WERI-Rb-1 (cell line): ENCODE data around the gene ZFP3.
"Not testable (repeated sequence)": the region's sequence is repeated elsewhere in the genome, so short reads cannot be mapped to it uniquely, and the experiment has no call there.

Experiments used
- DNase-seq: peaks from one replicate; pipeline ENCODE4 v3.0.0-alpha.2; 2020
- H3K27ac ChIP-seq: fragments of 250-450 bp; sonication (Bioruptor Pico); 2 replicates; pipeline ENCODE4 v1.5.1; 2020; ENCODE audit warnings: mild to moderate bottlenecking, moderate library complexity
- H3K27me3 ChIP-seq: fragments of 250-450 bp; sonication (Bioruptor Pico); 2 replicates; pipeline ENCODE4 v1.5.1; 2021; ENCODE audit warnings: mild to moderate bottlenecking, low read depth, moderate library complexity; ENCODE audit not compliant: insufficient read depth, severe bottlenecking
- H3K36me3 ChIP-seq: fragments of 250-450 bp; sonication (Bioruptor Pico); 2 replicates; pipeline ENCODE4 v1.5.1; 2020; ENCODE audit warnings: mild to moderate bottlenecking, moderate library complexity
- H3K4me3 ChIP-seq: 2 replicates; pipeline ENCODE4 v1.5.1; 2011; ENCODE audit warnings: low read depth, mild to moderate bottlenecking, control low read depth, low read length
- H3K9me3 ChIP-seq: fragments of 250-450 bp; sonication (Bioruptor Pico); 2 replicates; pipeline ENCODE4 v1.5.1; 2021; ENCODE audit warnings: mild to moderate bottlenecking, moderate library complexity; ENCODE audit not compliant: severe bottlenecking
- CTCF ChIP-seq: IDR thresholded peaks from 2 replicates; pipeline ENCODE4 v1.5.1; 2011; ENCODE audit warnings: low read depth, mild to moderate bottlenecking, control low read depth, inconsistent platforms, low read length

The ZFP3 gene

DNA sequence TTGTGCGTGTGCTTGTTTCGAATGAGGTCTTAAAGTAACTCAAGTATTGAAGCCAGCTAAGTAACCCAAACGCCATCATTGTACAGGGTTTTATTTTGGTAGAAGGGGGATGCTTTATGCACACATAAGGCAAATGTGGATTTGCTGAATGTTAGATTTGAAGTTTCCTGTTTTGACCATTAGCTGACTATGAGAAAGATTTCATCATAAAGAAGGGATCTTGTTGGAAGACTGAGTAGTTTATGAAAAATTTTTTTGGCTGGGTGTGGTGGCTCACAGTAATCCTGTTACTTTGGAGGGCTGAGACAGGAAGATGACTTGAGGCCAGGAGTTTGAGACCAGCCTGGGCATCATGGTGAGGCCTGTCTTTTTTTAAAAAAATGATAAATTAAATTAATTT is 10.0 kb upstream of the ZFP3 start:
- Histone ChIP-seq H3K27me3 (no peaks in the 10 kb centered on the region), H3K27ac (no peak overlapping the region), H3K36me3 (no peaks in the 10 kb centered on the region), H3K9me3 (no peaks in the 10 kb centered on the region), H3K4me3 (no peak overlapping the region)
- TF ChIP-seq CTCF, result no peak
- no peak for DNase-seq

DNA sequence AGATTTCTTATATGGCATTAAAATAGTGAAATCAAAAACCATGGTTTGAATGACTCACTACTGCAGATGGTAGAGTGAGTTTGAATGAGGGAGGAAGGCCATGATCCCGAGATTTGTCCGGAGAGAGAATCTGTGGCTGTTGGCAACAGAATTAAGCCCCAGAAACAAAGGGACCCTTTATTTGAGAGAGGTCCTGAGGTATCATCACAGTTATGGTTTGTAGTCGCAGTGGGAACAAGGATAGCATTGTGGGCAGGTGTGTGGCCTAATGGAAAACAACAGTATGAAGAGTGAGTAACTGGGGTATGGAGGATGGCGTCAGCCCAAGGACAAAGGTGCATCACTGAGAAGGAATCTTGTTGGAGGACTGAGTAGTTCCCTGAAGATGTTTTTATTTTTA is 8.5 kb upstream of the ZFP3 start:
- no peak for TF ChIP-seq CTCF
- Histone ChIP-seq H3K27me3 (no peaks in the 10 kb centered on the region), H3K27ac (no peak overlapping the region), H3K36me3 (no peaks in the 10 kb centered on the region), H3K4me3 (no peak overlapping the region), H3K9me3 (no peaks in the 10 kb centered on the region)
- no peak for DNase-seq

- H3K27me3 ChIP-seq, DNase-seq, H3K9me3 ChIP-seq, H3K36me3 ChIP-seq, H3K4me3 ChIP-seq: not testable (repeated sequence)
- H3K27ac ChIP-seq, result peak overlapping the region; percentile 65
Observed at GRCh38 chr17:5075472-5075871, 2.8 kb upstream of the ZFP3 start.

GRCh38 chr17:5077275-5077674 is 992 bp upstream of the ZFP3 start:
- H3K9me3 ChIP-seq, H3K36me3 ChIP-seq, H3K27me3 ChIP-seq, DNase-seq: not testable (repeated sequence)
- H3K4me3 ChIP-seq, result peak overlapping the region; percentile 83
- peak overlapping the region; percentile 92 for H3K27ac ChIP-seq

DNA sequence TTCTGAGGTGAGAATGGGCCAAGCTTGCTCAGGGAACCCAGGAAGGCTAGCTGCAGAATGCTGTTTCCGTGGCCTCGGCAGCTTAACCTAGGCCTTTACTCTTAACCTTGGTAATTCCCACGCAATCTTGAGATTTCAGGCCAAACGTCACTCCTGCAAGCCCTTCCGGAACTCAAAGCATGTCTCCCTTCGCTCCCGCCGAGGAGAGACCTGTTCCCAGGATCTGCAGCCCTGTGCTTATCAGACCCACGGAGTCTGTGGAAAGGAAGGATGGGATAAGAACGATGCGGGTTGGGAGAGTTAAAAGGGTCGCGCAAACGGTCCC is 524 bp upstream of the ZFP3 start:
- Histone ChIP-seq H3K9me3 (peaks cover 5% of the 10 kb centered on the region), H3K27me3 (no peaks in the 10 kb centered on the region), H3K27ac (peak overlapping the region; percentile 92), H3K36me3 (peaks cover 3% of the 10 kb centered on the region), H3K4me3 (peak overlapping the region; percentile 83)
- DNase-seq, result no peak
- no peak for TF ChIP-seq CTCF

DNA sequence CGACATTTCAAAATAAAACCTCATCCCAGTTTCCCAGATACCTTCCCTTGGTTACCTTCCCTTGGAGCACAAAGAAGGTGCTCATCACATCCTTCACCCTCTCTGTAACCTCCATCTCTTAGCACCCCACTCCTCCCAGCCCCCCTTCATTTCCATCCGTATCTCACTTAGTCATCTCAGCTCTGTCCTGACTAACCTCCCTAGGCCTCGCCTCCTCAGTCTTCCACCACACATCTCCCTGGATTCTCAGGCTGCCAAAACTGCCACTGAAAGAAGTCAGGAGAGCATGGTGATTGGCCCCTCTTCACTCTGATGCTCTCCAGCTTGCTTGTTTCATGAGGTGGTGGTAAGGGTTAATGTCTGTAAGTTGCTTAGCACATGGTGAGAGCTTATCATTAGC is 2.3 kb downstream of the ZFP3 start:
- DNase-seq, result no peak
- no peaks in the 10 kb centered on the region for H3K27me3 ChIP-seq
- H3K4me3 ChIP-seq, result no peak overlapping the region
- peaks cover 13% of the 10 kb centered on the region for H3K36me3 ChIP-seq
- H3K27ac ChIP-seq, result no peak overlapping the region
- H3K9me3 ChIP-seq, result peaks cover 5% of the 10 kb centered on the region
- TF ChIP-seq CTCF, result no peak

DNA sequence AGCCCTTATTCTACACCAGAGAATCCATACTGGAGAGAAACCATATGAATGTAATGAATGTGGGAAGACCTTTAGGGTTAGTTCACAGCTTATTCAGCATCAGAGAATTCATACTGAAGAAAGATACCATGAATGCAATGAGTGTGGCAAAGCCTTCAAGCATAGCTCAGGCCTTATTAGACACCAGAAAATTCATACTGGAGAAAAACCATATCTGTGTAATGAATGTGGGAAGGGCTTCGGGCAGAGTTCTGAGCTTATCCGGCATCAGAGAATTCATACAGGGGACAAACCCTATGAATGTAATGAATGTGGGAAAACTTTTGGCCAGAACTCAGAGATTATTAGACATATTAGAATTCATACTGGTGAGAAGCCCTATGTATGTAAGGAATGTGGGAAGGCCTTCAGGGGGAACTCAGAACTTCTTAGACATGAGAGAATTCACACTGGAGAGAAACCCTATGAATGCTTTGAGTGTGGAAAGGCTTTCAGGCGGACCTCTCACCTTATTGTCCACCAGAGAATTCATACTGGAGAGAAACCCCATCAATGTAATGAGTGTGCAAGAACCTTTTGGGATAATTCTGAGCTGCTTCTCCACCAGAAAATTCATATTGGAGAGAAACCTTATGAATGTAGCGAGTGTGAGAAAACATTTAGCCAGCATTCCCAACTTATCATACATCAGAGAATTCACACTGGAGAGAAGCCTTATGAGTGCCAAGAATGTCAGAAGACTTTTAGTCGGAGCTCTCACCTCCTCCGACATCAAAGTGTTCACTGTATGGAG is 14.1 kb downstream of the ZFP3 start:
- Histone ChIP-seq H3K36me3 (peaks cover 61% of the 10 kb centered on the region), H3K27ac (no peak overlapping the region)

More for the DNA sequence above, 14.1 kb downstream of the ZFP3 start:
- Histone ChIP-seq H3K9me3 (peaks cover 54% of the 10 kb centered on the region), H3K4me3 (no peak overlapping the region), H3K27me3 (no peaks in the 10 kb centered on the region)
- TF ChIP-seq CTCF, result no peak
- no peak for DNase-seq
